Measurements from ENCODE around the gene NDUFAF8. TPM values are rescaled to one million over a fixed set of nuclear protein-coding genes. Genes with fewer than 3 reads are reported as not detected.
"Not testable (repeated sequence)": the region's sequence is repeated elsewhere in the genome, so short reads cannot be mapped to it uniquely, and the experiment has no call there.

NDUFAF8 gene
- total RNA-seq, 1 experiment from 2014 or later: 96.5 TPM

DNA sequence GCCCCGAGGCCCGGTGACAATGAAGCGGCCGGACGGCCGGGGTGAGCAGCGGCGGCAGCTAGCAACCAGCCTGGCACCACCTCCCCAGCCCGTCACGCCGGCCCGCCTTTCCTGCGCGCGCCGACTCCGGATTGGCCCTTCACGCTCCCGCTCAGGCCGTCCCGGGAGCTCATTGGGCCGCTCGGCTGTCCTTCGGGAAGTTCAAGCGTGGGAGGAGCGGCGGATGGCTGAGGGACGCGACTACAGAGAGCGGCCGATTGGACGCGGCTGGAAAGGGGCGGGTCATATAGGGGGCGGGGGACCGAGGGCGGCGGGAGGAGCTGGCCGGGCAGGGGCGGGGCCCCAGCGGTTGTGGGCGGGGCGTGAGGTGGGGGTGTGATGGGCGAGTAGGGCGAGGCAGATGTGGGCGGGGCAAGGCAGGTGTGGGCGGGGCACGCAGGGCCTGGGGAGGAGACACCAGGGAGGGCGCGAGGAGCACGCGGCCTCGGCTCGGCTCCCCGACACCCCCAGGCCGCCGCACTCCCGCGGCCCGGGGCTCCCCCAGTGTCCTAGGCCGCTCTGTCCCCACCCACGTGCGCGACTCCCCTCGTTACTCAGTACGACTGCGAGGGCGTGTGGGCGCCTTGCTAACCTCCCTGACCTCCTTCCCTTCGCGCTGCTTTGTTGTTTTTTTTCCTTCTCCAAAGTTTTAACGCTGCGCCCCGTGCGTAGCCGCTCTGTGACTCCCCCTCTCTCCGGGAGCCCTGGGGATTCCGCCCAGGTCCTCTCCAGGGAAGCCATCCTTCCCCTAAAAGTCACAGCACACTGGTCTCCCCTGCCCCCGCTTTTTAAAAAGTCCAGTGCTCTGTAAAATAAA is 16.0 kb upstream of the NDUFAF8 start, which contains the start of gene CEP131:
CEP131 (minus strand) TSS at position 60 of the 856 bp plus-strand sequence. CDS start 2,909 bp downstream, outside the sequence.
- DNase-seq (ENCODE audit: low spot score): peak; percentile 98

DNA sequence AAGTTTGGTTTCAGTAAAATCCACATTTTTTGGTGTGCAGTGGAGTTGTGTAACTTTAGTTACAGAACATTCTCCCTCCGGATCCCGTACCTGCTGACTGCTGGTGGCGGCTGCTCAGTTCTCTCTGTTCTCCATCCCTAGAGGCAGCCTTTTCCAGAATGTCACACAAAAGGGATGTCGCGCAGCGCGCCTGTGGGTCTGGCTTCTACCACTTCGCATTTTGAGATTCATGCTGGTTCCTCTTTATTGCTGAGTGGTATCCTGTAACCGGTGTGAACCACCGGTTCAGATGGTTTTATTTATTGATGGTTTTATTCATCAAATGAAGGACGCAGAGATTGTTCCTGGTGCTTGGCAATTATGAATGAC is 15.4 kb upstream of the NDUFAF8 start:
- DNase-seq (ENCODE audit: low spot score): peak; percentile 42

DNA sequence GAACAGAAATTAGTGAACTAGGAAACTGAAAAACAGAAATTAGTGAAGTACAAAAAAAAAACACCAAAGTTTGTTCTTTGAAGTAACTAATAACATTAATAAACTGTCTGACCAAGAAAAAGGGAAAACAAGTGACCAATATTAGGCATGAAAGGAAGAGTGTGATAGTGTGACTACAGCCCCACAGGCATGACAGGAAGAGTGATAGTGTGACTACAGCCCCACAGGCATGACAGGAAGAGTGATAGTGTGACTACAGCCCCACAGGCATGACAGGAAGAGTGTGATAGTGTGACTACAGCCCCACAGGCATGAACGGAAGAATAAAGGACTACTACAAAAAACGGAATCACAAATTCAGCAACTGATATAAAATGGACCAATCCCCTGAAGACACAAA is 11.5 kb upstream of the NDUFAF8 start:
- DNase-seq (ENCODE audit: low spot score): not testable (repeated sequence)

DNA sequence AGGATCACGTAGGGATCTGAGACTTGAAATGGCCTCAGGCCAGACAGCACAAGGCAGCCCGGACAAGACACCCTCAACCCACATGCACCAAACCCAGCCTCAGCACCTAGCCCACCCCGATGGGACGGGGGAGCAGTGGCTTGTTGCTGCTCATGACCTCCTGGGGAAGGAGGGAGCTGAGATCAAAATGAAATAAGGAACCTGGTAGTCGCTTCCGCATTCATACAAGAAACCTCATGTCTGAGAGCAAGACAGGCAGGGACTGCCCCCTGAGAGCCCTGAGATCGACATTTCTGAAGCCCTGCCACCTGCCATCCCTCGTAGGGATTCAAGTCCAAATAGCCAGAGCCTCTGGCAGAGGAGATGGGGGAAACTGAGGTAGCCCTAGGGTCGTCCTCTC is 10.7 kb upstream of the NDUFAF8 start:
- no peak for DNase-seq (ENCODE audit: low spot score)

DNA sequence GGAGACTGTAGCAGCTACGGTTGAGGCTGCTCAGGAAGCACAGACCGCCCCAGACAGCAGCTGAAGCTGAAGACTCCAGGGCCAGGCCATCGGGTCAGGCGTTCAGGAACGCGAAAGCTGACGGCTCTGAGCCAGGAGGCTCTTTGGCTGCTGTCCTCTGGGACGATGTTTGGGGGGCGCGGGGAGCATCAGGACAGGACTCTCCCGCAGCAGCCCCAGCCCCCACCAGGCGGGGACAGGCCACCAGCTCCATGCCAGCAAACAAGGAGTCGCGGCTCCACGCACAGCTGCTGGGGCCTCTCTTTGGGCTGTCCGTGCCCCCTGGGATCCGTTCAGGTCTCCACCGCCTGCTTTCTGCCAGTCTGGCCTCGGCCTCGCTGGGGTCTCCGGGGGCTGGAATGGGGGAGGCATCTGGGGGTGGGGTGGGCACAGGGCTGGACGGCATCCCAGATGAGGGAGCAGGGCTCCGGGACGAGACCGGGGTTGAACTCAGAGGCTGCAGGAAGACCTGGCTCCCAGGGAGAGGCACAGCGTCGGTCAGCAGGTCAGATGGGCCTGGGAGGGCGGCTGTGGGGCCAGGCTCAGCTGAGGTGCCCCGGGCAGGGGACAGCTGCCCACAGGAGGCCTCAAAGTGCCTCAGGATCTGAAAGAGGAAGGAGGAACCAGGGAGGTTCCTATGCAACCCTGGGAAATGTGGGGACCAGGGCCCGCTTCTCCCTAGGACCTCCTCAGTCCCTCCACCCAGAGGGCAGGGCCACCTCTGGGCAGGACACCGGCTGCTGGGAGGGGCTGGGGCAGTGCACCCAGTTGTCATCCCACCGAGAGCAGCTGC is 10.1 kb upstream of the NDUFAF8 start:
- DNase-seq (ENCODE audit: low spot score): no peak

DNA sequence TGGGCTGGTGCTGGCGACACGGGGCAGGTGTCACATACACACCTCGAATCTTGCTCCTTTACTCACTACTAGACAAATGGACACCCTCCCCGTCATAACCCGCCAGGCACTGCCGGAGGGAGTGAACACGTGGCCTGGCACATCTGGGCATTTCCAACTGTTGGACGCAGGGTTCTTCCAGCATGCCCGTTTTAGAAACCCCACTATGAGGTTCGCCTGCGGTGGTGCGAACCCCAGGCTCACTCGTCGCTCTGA is 9.5 kb upstream of the NDUFAF8 start:
- no peak for DNase-seq (ENCODE audit: low spot score)

DNA sequence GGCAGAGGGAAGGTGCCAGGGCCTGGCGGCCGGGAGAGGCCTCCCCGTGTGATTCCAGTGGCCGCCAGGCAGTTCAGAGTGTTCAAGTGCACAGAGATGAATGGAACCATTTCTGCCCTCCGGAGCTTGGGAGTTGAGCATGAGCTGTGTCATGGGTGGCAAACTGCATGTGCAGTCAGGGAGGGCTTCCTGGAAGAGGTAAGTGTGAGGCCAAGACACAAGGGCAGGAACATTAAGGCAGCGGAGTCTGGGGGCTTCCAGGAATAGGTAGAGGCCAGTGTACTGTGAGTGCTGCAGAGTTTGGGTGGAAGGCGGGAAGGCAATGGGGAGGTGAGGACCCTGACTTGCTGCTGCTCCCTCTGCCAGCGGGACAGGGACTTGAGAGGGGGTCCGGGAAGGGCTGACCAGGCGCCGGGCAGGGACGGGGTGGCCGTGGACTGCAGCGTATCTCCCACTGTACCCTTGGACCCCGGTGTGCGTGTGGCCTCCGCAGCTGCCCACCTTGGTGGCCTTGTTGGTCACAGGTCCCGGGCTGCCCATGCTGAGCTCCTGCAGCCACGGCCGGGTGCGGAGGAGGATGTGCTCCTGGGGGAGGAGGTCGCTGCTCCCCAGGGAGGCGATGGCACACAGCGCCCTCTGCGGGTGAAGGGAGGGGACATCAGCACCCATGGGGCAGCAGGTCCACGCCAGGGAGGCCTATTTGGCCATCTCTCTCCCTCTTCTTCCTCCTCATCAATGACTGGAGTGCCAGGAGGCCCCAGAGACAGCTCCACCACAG is 8.9 kb upstream of the NDUFAF8 start:
- peak; percentile 48 for DNase-seq (ENCODE audit: low spot score)

DNA sequence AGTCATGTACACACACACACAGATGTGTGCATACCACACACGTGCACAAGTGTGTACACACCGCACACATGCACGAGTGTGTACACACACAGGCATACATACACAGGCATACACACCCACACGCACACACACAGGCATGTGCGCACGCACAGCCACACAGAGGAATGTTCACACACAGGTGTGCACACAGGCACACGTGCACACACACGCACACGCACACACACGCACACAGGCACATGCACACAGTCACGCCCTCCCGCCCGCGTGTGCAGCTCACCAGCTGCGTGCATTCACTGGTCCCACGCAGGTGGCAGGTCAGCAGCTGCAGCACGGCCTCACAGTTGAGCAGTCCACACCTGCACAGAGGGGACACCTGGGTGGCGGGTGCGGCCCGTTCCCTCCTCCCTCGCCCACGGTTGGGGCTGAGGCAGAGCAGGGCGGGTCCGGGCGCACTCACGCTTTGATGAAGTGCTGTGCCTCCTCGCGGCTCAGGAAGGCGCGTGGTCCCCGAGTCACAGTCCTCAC is 7.9 kb upstream of the NDUFAF8 start:
- no peak for DNase-seq (ENCODE audit: low spot score)

DNA sequence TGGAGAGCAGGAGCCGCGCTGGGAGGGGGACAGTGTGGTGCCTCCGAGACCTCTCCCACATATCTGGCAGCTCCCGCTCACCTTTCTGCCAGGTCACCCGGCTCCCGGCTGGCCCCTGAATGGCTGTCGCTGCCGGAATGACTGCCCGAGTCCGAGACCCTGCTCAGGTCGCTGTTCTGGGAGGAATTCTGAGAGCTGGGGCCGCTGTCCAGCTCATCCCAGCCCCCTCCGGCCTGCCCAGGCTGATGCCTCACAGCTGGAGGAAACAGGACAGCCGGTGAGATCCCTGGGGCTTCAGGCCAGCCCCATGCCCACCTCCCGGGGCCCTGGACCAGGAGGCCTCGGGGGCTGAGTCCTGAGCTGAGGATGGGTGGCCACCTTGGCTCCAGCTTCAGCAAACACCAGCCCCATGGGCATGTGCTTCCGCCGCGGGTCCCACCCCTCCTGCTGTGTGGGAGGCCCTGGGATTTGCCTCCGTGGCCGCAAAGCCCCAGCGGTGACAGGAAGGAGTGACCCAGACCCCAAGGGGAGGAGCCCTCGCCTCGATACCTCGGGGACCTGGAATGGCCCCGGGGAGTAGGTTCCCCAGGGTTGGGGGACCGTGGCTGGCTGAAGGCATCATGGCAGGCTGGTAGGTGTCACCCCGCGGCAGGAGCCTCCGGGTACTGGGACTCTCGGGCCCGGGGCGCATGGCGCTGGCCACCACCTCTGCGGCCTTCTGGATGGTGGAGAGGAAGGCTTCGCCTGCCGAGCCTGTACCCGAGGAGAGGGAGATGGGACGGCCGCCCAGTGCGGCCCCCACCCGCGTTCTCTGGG is 7.1 kb upstream of the NDUFAF8 start:
- DNase-seq (ENCODE audit: low spot score): no peak

DNA sequence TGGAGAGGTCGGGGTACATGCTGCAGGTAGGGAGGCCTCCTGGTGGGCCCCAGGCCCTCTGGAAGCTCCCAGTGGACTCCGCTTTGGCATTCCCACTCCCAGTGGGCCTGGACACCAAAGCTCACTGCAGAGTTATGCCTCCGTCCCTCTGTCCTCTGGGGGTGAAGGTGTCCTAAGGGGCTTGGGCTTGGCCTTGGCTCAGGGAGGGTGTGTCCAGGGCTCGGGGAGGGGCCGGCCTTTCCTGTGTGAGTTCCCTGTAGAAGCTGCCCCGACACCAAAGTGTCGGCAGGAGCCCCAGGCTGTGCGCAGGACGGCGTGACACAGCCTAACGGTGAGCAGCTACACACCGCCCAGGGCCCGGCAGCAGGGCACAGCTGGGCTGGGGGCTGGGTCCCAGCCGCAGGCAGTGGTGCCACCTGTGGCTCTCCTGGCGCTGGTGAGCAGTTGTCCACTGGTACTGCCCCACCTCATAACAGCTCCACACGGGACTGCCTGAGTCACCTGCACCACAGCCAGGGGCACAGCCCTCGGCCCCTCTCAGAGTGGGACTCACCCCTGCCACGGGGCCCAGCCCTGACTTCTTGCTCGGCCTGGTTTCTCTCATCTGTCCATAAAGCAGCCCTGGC is 6.4 kb upstream of the NDUFAF8 start:
- no peak for DNase-seq (ENCODE audit: low spot score)

DNA sequence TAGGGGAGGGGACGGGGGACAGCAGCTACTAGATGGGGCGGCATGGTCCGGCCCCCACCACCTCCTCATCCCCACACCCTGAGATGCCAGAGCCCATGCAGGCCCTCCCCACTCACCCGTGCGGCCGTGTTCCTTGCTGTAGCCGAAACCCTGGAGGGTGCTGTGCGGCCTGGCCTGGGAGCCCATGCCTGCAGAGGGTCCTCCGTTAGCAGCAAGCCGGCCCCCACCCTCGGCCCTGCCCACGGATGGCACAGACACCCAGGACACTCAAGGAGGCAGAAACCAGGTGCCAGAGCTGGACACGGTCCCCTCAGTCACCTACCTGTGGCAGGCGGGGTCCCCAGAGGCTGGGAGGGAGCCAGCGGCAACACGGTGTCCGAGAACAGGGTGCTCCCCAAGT is 5.8 kb upstream of the NDUFAF8 start:
- DNase-seq (ENCODE audit: low spot score): no peak

DNA sequence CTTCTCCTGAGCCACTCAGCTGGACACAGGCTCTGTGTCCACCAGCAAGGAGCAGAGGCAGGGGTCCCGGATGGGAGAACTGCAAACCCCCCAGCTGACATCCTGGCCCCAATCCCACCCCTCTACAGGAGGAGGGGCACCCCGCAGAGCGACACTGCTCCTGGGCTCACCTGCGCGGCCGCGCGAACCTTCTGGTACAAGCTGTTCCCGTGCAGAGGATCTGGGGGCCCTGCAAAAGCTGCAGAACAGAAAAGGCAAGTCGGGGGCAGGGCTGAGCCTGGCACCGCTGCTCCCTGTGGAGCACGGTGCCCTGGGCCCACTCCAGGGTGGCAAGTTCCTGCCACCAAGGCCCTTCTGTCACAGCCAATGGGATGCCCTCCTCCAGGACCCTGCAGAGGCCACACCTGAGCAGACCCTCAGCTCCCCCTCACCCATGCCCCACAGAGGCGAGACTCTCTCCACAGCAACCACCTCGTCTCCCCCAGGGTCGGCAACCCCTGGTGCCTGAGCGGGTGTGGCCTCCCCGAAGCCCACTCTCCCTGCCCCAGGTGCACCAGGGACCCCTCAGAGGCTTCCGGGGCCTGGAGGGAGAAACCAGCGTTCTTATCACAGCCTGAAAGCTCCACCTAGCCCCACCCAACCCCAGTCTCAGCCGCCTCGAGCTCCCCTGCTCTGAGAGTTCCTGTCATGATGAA is 5.2 kb upstream of the NDUFAF8 start:
- DNase-seq (ENCODE audit: low spot score): no peak

DNA sequence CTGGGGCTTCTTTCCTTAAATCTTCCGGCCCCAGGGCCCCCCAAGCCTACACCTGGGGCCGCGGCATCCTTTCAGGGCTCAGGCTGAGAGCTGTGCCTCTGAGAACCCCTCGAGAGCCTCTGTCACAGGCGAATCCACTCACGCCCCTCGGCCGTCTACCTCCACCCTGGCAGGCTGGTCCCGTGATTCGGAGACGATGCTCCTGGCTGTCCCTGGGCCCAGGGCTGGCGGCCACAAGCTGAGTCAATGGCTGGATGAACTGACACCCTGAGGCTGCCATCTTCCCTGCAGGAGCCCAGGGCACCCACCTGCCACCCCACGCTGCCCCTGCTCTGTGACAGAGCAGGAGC is 4.6 kb upstream of the NDUFAF8 start:
- no peak for DNase-seq (ENCODE audit: low spot score)

DNA sequence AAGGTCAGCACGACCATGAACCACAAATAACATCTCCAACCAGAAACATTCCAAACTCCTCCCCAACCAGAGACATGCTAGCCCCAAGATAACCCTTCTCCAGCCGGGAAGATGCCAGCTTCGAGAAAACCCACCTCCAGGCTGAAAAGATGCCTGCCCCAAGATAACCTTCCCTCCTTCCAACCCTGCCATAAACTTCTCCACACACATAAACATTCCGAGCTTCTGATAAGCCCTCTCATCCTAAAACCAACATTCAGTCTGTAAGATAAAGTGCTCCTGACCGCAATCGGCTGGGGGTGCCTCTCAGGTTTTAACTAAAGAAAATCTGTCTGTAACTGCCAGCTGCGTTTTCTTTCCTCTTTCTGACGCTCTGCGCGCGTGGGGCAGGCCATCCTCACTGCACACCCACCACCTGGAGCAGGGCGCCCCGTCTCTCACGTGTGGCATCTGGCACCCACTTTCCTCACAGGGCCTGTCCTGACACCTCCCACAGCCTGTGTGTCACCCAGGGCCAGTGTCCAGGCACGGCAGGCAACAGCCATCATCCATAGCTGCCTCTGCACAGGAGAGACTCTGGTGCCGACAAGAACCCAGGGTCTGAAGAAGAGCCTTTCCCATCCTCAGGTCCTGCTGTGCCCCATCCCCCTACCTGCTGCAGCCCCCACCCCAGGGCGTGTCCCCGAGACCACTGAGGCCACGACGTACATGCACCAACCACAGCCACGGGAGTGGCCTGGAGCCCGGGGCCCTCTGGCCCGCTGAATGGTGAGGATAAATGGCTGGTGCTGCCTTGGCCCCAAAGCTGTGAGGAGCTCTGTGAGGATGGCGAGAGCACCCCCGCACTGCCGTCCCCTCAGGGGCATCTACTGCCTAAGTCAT is 3.9 kb upstream of the NDUFAF8 start:
- DNase-seq (ENCODE audit: low spot score): no peak

DNA sequence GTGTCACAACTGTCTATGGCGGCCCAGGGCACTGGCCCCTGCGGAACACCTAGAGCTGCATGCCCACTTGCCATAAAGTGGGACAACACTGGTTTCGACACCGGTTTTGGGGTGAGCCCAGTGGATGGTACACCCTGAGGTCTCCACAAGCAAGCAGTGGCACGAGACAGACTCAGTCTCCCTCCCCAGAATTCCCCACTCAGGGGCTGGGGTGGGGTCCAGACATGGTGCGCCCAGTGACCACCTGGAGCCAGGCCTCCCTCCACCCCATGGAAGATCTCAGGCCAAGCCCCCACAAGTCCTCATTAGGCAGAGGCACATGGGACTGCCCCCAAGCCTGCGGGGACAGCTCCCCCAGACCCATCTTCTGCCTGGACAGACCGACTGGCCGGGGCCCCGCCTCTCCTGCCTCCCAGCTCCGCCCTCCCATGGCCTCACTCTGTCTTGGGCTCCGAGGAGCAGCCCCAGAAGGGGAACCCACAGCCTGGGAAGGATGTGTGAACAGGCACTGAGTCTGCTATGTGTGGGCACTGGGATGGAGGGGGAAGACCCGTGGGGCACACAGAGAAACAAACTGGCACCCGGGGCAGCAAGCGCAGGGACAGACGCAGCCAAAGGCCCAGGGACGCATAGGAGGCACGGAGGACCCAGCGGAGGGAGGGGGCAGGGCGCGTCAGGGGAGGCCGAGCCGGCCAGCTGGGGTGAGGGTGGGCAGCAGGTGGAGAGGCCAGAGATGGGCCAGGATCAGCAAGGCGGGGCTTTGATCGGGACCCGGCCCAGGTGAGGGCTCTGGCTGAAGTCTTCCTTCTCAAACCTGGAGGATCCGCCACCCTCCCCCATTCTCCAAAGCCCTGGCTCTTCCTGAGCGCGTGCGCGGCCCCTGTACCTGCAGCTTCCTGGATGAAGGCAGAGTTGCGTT is 3.0 kb upstream of the NDUFAF8 start:
- no peak for DNase-seq (ENCODE audit: low spot score)

DNA sequence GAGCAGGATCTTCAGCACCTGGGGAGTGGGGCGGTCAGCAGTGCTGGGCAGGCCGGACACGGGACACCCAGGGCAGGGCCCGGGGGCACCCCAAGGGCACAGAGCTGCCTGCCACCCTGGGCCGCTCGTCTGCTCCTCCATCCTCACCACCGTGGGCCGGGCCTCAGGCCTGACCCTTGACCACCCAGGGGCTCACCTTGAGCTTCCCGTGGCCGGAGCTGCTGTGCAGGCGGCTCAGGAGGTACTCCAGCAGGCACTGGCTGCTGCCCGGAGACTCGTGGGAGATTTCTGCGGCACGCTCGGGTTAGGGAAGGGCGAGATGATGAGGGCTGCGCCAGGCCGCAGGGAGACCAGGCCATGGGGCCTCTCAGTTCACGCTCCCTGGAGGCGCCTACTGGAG is 2.3 kb upstream of the NDUFAF8 start:
- DNase-seq (ENCODE audit: low spot score): no peak

DNA sequence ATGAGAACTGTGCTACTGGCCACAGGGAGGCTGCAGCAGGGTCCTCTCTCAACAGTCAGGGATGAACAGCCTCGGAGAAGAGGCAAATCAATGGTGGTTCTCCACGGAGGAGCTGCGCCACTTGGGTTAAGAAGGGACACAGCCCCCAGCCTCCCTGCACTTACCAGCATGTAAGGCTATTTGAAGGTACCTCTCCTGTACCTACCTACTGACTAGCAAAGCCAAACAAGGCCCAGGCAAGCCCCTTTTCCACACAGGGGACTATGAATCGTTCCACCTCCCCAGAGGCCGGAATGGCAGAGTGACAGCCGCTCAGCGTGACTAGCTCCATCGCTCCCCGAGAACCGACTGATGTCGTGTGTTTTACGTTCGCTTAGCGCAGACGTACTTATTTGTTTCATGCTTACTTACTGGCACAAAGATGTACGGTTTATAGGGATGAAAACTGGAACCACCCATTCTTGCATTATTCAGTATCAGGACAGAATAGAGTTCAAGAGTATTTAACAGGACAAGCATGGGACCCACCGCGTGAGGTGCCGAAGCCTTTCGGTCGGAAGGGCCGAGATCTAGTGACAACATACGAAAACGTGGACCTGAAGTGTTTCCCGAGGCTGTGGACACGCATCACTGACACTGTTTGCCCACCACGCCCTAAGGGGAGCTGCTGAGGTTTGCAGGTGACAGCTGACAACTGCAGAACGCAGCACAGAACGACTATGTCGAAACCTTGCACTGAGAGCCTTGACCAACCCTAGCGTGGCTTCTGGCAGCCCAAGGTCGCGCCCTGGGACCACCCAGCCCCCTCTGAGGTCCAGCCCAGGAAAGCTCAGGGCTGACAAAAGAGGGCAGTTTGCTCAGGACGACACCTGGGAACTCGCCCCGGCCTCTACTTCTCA is 1.3 kb upstream of the NDUFAF8 start:
- no peak for DNase-seq (ENCODE audit: low spot score)

All from HT-29 (cell line).